ENCODE results near the gene ATP11B.

ATP11B gene

DNA sequence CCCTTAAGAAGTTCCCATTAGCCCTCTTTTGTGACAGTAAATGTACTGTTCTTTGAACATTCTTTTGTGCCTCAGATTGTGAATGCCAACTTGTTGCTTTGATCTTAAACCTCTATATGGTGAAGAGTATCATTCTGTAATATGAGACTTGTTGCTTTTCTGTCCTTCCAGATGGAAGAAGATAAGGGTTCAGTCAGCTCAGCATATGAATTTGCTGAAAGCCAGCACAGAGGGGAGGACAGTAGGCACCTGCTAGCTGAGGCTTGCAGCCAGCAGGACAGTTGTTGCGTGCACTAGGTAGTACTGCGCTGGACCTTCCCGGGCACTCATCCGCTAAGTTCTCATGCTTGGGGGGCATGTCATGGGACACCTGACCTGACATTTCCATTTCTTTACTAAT is 112.3 kb downstream of the ATP11B start:
- no peak overlapping the region for H3K27ac ChIP-seq (ENCODE audit: low read depth in 2 of 2, low read length in 2 of 2)
- peaks cover 26 to 29% of the 10 kb centered on the region in 2 donors for H3K36me3 ChIP-seq (ENCODE audit: control insufficient read depth in 2 of 2, insufficient read depth in 2 of 2, low read length in 2 of 2)
- no peak overlapping the region for H3K4me3 ChIP-seq (ENCODE audit: low read length in 2 of 2)
- H3K27me3 ChIP-seq (ENCODE audit: control insufficient read depth in 2 of 2, insufficient read depth in 2 of 2, low read length in 2 of 2) = no peaks in the 10 kb centered on the region
- no peaks in the 10 kb centered on the region for H3K4me1 ChIP-seq (ENCODE audit: control insufficient read depth in 2 of 2, insufficient read depth in 2 of 2, low read length in 2 of 2)
- no peak overlapping the region for H3K9ac ChIP-seq (ENCODE audit: low read depth in 1 of 2, low read length in 2 of 2)
- H3K9me3 ChIP-seq (ENCODE audit: control insufficient read depth in 2 of 2, low read length in 2 of 2) = no peaks in the 10 kb centered on the region

DNA sequence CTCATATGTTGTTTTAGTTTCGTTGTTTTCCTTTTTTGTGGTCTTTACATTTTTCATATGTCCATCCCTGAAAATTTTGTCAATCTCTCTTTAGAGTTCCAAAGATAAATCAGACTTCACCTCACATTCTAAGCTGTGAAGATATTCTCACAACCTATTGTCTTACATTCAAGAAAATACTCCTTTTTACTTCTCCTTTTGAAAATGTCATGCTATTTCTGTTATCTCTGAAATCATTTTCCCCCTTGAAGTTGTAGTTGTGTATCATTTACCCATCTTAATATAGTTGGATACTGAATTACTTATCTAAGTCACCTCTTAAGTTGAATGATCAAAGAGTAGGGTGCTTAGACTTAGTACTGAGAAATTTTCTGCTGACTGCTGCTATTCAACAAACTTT is 112.7 kb downstream of the ATP11B start:
- no peak overlapping the region for H3K4me3 ChIP-seq (ENCODE audit: low read length in 2 of 2)
- H3K36me3 ChIP-seq (ENCODE audit: control insufficient read depth in 2 of 2, insufficient read depth in 2 of 2, low read length in 2 of 2) = peaks cover 26 to 29% of the 10 kb centered on the region in 2 donors
- H3K27me3 ChIP-seq (ENCODE audit: control insufficient read depth in 2 of 2, insufficient read depth in 2 of 2, low read length in 2 of 2) = no peaks in the 10 kb centered on the region
- no peaks in the 10 kb centered on the region for H3K4me1 ChIP-seq (ENCODE audit: control insufficient read depth in 2 of 2, insufficient read depth in 2 of 2, low read length in 2 of 2)
- no peak overlapping the region for H3K9ac ChIP-seq (ENCODE audit: low read depth in 1 of 2, low read length in 2 of 2)
- H3K27ac ChIP-seq (ENCODE audit: low read depth in 2 of 2, low read length in 2 of 2) = no peak overlapping the region
- no peaks in the 10 kb centered on the region for H3K9me3 ChIP-seq (ENCODE audit: control insufficient read depth in 2 of 2, low read length in 2 of 2)

DNA sequence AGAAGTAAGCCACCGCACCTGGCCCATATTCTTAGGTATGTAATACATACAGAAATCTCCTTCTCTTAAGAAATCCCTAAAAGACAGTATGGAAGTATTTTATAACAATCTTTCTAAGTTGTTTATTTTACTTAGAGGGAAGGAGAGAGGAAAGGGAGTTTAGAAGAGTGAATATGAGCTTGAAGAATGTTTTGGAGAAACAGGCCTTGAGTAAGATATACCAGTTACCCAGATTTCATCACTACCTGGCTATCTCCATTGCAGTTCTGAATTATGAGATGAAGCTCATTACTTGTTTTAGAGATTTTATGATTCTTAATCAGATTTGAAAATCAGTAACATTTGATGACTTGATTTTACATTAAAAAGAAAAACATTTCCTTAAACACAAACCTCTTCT is 115.2 kb downstream of the ATP11B start:
- no peaks in the 10 kb centered on the region for H3K4me1 ChIP-seq (ENCODE audit: control insufficient read depth in 2 of 2, insufficient read depth in 2 of 2, low read length in 2 of 2)
- H3K9ac ChIP-seq (ENCODE audit: low read depth in 1 of 2, low read length in 2 of 2) = no peak overlapping the region
- no peaks in the 10 kb centered on the region for H3K27me3 ChIP-seq (ENCODE audit: control insufficient read depth in 2 of 2, insufficient read depth in 2 of 2, low read length in 2 of 2)
- no peaks in the 10 kb centered on the region for H3K9me3 ChIP-seq (ENCODE audit: control insufficient read depth in 2 of 2, low read length in 2 of 2)
- H3K4me3 ChIP-seq (ENCODE audit: low read length in 2 of 2) = no peak overlapping the region
- H3K27ac ChIP-seq (ENCODE audit: low read depth in 2 of 2, low read length in 2 of 2) = no peak overlapping the region
- H3K36me3 ChIP-seq (ENCODE audit: control insufficient read depth in 2 of 2, insufficient read depth in 2 of 2, low read length in 2 of 2) = peaks cover 18 to 29% of the 10 kb centered on the region in 2 donors

DNA sequence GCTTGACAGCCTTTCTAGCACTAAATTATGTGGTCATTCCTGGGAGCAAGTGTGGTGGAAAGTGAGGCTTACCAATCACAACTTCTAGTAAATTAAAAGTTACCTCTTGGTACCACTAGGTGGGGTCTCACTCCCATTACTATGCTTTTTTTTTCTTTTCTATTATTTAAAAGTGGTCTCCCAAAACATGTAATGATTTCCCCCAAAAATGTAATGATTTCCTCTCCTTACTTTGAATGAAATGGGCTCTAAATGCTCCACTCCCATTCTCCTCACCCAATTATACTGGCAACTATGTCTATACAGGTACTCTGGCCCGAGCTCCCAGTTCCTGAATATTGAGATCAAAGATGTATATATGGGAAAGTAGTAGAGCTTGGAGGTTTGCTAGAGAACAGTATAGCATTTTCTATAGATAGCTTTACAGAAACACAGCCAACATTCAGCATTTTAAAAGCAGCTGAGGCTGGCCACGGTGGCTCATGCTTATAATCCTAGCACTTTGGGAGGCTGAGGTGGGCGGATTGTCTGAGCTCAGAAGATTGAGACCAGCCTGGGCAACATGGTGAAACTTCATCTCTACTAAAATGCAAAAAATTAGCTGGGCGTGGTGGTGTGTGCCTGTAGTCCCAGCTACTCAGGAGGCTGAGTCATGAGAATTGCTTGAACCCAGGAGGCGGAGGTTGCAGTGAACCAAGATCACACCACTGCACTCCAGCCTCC is 116.2 kb downstream of the ATP11B start:
- Histone ChIP-seq H3K27ac (ENCODE audit: low read depth in 2 of 2, low read length in 2 of 2) (no peak overlapping the region), H3K4me1 (ENCODE audit: control insufficient read depth in 2 of 2, insufficient read depth in 2 of 2, low read length in 2 of 2) (no peaks in the 10 kb centered on the region), H3K9ac (ENCODE audit: low read depth in 1 of 2, low read length in 2 of 2) (no peak overlapping the region), H3K4me3 (ENCODE audit: low read length in 2 of 2) (no peak overlapping the region), H3K27me3 (ENCODE audit: control insufficient read depth in 2 of 2, insufficient read depth in 2 of 2, low read length in 2 of 2) (no peaks in the 10 kb centered on the region), H3K9me3 (ENCODE audit: control insufficient read depth in 2 of 2, low read length in 2 of 2) (no peaks in the 10 kb centered on the region), H3K36me3 (ENCODE audit: control insufficient read depth in 2 of 2, insufficient read depth in 2 of 2, low read length in 2 of 2) (peaks cover 17 to 32% of the 10 kb centered on the region in 2 donors)

DNA sequence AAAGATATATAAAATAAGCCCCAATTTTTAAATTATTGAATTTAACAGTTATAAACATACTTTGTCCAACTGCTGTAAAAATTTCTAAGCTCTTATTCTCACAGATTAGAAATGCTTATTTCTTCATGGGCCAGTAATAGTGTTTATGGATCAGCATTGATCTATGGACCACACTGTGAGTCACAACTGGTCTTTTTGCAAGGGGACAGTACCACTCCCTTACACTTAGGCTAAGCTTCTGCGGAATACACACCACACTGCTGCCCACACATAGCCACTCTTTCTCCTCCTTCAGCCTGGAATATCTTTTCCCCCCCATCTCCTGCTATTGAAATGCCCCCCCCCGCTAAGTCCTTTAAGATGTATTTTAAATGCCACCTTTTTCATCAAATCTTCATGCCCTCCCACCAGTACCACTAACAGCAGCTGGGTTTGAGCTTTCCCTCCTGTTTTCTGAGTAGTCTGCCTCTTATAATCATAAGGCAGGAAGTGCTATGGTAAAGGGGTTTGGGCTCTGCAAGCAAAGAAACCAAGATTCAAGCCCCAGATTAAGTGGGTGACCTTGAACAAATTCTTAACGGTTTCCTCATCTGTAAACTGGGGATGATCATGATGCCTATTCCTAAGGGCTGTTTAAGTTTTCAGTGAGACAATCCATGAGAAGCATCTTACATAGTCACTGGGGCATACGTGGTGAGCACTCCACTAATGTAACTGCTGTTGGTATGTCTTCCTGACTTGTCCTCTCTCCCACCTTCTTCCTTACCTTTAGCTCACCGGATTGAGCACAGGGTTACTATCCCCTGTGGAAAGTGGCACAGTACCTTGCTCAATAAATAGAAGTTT is 117.9 kb downstream of the ATP11B start:
- Histone ChIP-seq H3K36me3 (ENCODE audit: control insufficient read depth in 2 of 2, insufficient read depth in 2 of 2, low read length in 2 of 2) (peaks cover 15 to 30% of the 10 kb centered on the region in 2 donors), H3K9me3 (ENCODE audit: control insufficient read depth in 2 of 2, low read length in 2 of 2) (no peaks in the 10 kb centered on the region), H3K27ac (ENCODE audit: low read depth in 2 of 2, low read length in 2 of 2) (no peak overlapping the region), H3K4me1 (ENCODE audit: control insufficient read depth in 2 of 2, insufficient read depth in 2 of 2, low read length in 2 of 2) (no peaks in the 10 kb centered on the region), H3K9ac (ENCODE audit: low read depth in 1 of 2, low read length in 2 of 2) (no peak overlapping the region), H3K4me3 (ENCODE audit: low read length in 2 of 2) (no peak overlapping the region), H3K27me3 (ENCODE audit: control insufficient read depth in 2 of 2, insufficient read depth in 2 of 2, low read length in 2 of 2) (no peaks in the 10 kb centered on the region)

DNA sequence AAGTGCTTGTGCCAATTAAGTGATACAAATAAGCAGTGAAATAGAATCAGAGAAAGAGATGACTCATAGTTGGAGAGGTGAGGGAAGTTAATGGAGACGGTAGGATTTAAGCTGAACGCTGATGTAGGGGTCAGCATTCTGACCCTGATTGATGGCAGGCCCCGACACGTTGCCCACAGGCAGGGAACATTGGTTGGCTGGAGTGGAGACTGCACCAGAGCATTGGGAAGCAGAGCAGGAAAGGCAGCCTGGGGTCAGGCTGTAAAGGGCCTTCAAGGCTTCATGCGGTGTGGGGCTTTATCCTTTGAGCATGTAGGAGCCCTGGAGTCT is 118.4 kb downstream of the ATP11B start:
- no peak overlapping the region for H3K27ac ChIP-seq (ENCODE audit: low read depth in 2 of 2, low read length in 2 of 2)
- H3K9me3 ChIP-seq (ENCODE audit: control insufficient read depth in 2 of 2, low read length in 2 of 2) = no peaks in the 10 kb centered on the region
- H3K36me3 ChIP-seq (ENCODE audit: control insufficient read depth in 2 of 2, insufficient read depth in 2 of 2, low read length in 2 of 2) = peaks cover 13 to 30% of the 10 kb centered on the region in 2 donors
- H3K4me1 ChIP-seq (ENCODE audit: control insufficient read depth in 2 of 2, insufficient read depth in 2 of 2, low read length in 2 of 2) = no peaks in the 10 kb centered on the region
- H3K9ac ChIP-seq (ENCODE audit: low read depth in 1 of 2, low read length in 2 of 2) = no peak overlapping the region
- H3K27me3 ChIP-seq (ENCODE audit: control insufficient read depth in 2 of 2, insufficient read depth in 2 of 2, low read length in 2 of 2) = no peaks in the 10 kb centered on the region
- H3K4me3 ChIP-seq (ENCODE audit: low read length in 2 of 2) = no peak overlapping the region

DNA sequence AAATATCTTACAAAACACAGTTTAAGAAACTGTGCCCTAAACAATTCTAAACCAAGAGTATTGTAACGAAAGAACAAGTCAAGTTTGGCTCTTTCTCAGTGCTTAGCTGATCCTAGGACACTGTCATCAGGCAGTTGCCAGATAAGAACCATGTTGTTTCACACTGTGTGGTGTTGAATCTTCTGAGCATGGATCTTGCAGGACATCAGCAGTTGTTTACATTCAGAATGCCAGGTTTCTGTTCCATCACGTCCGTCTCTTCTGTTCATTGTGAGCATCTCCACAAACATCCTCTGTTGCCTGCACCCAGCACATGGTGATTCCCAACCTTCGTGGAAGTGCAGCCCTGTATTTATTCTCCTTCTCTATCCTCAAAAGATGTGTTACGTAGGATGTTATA is 119.2 kb downstream of the ATP11B start:
- H3K4me1 ChIP-seq (ENCODE audit: control insufficient read depth in 2 of 2, insufficient read depth in 2 of 2, low read length in 2 of 2) = no peaks in the 10 kb centered on the region
- H3K9me3 ChIP-seq (ENCODE audit: control insufficient read depth in 2 of 2, low read length in 2 of 2) = no peaks in the 10 kb centered on the region
- H3K4me3 ChIP-seq (ENCODE audit: low read length in 2 of 2) = no peak overlapping the region
- H3K27me3 ChIP-seq (ENCODE audit: control insufficient read depth in 2 of 2, insufficient read depth in 2 of 2, low read length in 2 of 2) = no peaks in the 10 kb centered on the region
- no peak overlapping the region for H3K9ac ChIP-seq (ENCODE audit: low read depth in 1 of 2, low read length in 2 of 2)
- H3K36me3 ChIP-seq (ENCODE audit: control insufficient read depth in 2 of 2, insufficient read depth in 2 of 2, low read length in 2 of 2) = peaks cover 13 to 27% of the 10 kb centered on the region in 2 donors
- H3K27ac ChIP-seq (ENCODE audit: low read depth in 2 of 2, low read length in 2 of 2) = no peak overlapping the region

DNA sequence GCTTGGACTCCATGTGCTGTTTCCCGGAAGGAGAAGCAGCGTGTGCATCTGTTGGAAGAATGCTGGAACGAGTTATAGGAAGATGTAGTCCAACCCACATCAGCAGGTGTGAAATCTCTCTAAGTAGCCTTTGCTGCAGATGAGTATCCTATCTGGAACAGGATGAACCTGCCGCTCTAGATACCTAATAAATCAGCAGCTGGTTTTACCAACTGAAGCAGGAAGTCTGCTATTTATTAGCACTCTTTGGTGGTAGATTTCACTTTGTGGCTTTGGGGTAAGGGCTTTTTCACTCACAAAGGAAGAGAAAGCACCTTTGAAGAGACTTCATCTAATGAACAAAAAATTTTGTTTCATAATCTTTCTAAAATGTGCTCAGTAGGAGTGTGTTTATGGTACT is 120.6 kb downstream of the ATP11B start:
- Histone ChIP-seq H3K9me3 (ENCODE audit: control insufficient read depth in 2 of 2, low read length in 2 of 2) (no peaks in the 10 kb centered on the region), H3K27me3 (ENCODE audit: control insufficient read depth in 2 of 2, insufficient read depth in 2 of 2, low read length in 2 of 2) (no peaks in the 10 kb centered on the region), H3K4me3 (ENCODE audit: low read length in 2 of 2) (no peak overlapping the region), H3K27ac (ENCODE audit: low read depth in 2 of 2, low read length in 2 of 2) (no peak overlapping the region), H3K36me3 (ENCODE audit: control insufficient read depth in 2 of 2, insufficient read depth in 2 of 2, low read length in 2 of 2) (peaks cover 11 to 29% of the 10 kb centered on the region in 2 donors), H3K9ac (ENCODE audit: low read depth in 1 of 2, low read length in 2 of 2) (no peak overlapping the region), H3K4me1 (ENCODE audit: control insufficient read depth in 2 of 2, insufficient read depth in 2 of 2, low read length in 2 of 2) (no peaks in the 10 kb centered on the region)

DNA sequence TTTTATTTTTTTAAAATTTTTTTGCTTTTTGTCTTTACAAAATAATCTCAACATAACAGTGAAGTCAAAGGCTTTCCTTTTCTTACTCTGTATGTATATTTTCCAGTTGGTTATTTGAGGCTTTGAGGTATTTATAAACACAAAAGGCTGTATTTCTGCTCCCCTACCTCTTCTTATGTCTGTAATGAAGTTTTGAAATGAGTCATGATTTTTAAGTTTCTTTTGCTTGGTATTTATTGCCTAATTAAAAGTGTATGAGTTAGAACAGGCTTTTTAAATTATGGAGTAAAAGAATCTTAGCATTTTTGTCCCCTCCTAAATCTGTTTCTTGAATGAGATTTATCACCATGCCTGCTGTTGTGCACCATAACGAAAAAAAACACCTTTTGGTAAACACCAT is 121.0 kb downstream of the ATP11B start:
- Histone ChIP-seq H3K36me3 (ENCODE audit: control insufficient read depth in 2 of 2, insufficient read depth in 2 of 2, low read length in 2 of 2) (peaks cover 16 to 32% of the 10 kb centered on the region in 2 donors), H3K9ac (ENCODE audit: low read depth in 1 of 2, low read length in 2 of 2) (no peak overlapping the region), H3K4me3 (ENCODE audit: low read length in 2 of 2) (no peak overlapping the region), H3K27me3 (ENCODE audit: control insufficient read depth in 2 of 2, insufficient read depth in 2 of 2, low read length in 2 of 2) (no peaks in the 10 kb centered on the region), H3K9me3 (ENCODE audit: control insufficient read depth in 2 of 2, low read length in 2 of 2) (no peaks in the 10 kb centered on the region), H3K4me1 (ENCODE audit: control insufficient read depth in 2 of 2, insufficient read depth in 2 of 2, low read length in 2 of 2) (no peaks in the 10 kb centered on the region), H3K27ac (ENCODE audit: low read depth in 2 of 2, low read length in 2 of 2) (no peak overlapping the region)

DNA sequence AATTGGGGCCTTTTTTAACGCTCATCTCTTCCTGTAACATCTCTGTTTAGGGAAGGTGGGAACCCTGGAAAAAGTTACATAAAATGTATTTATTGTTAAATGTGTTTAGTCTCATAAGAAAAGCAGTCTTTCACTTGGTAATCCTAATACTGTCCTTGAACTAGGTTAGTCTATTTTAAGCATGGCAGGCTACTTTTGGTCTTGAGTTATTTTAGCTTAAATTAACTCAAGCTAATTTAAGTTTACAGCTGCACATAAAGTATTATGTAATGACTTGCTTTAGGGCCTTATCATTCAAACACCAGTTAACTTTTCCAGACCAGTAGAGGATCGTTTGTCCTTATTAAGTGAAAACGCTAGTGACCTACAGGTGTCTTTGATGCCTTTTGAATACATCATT is 123.8 kb downstream of the ATP11B start:
- no peaks in the 10 kb centered on the region for H3K9me3 ChIP-seq (ENCODE audit: control insufficient read depth in 2 of 2, low read length in 2 of 2)
- no peaks in the 10 kb centered on the region for H3K4me1 ChIP-seq (ENCODE audit: control insufficient read depth in 2 of 2, insufficient read depth in 2 of 2, low read length in 2 of 2)
- H3K27ac ChIP-seq (ENCODE audit: low read depth in 2 of 2, low read length in 2 of 2) = no peak overlapping the region
- no peaks in the 10 kb centered on the region for H3K27me3 ChIP-seq (ENCODE audit: control insufficient read depth in 2 of 2, insufficient read depth in 2 of 2, low read length in 2 of 2)
- H3K9ac ChIP-seq (ENCODE audit: low read depth in 1 of 2, low read length in 2 of 2) = no peak overlapping the region
- H3K4me3 ChIP-seq (ENCODE audit: low read length in 2 of 2) = no peak overlapping the region
- H3K36me3 ChIP-seq (ENCODE audit: control insufficient read depth in 2 of 2, insufficient read depth in 2 of 2, low read length in 2 of 2) = peaks cover 16 to 23% of the 10 kb centered on the region in 2 donors

All from mucosa of rectum (tissue), 2 donors.